ENCODE measurements around the gene AKT1. TPM values are rescaled to one million over a fixed set of nuclear protein-coding genes. Genes with fewer than 3 reads are reported as not detected.

Gene AKT1
- total RNA-seq, 3 donors from 2014 or later, result 91.9 to 119 (median 116) TPM

GRCh38 chr14:104783484-104784217 lies 11.9 kb downstream of the AKT1 start:
- TF ChIP-seq POLR2A (IDR thresholded peaks at IDR 0.05) (no peak), POLR2AphosphoS5 (IDR thresholded peaks at IDR 0.05) (no peak), CTCF (IDR thresholded peaks at IDR 0.05) (no peak)
- no peaks in the 10 kb centered on the region for H3K27me3 ChIP-seq
- intact Hi-C loops (cut with DNase I; ENCODE audit: low total_unique reads), result no loop called here
- no peak overlapping the region for H3K27ac ChIP-seq
- H3K4me3 ChIP-seq, result no peak overlapping the region
- no peaks in the 10 kb centered on the region for H3K9me3 ChIP-seq
- H3K36me3 ChIP-seq, result no peaks in the 10 kb centered on the region
- H3K4me1 ChIP-seq, result peaks cover 21 to 32% of the 10 kb centered on the region in 2 donors
- no peak for DNase-seq (ENCODE audit: low spot score in 2 of 2)

- Histone ChIP-seq H3K4me3 (no peak overlapping the region), H3K27me3 (no peaks in the 10 kb centered on the region), H3K9me3 (no peaks in the 10 kb centered on the region), H3K36me3 (no peaks in the 10 kb centered on the region), H3K27ac (no peak overlapping the region), H3K4me1 (peaks cover 19 to 25% of the 10 kb centered on the region in 2 donors)
- DNase-seq (ENCODE audit: low spot score in 2 of 2), result no peak
- intact Hi-C loops (cut with DNase I; ENCODE audit: low total_unique reads), result no loop called here
- no peak for TF ChIP-seq POLR2AphosphoS5 (IDR thresholded peaks at IDR 0.05)
- no peak for TF ChIP-seq POLR2A (IDR thresholded peaks at IDR 0.05)
- TF ChIP-seq CTCF (IDR thresholded peaks at IDR 0.05), result no peak
Observed at GRCh38 chr14:104782808-104783139, 12.8 kb downstream of the AKT1 start.

- DNase-seq (ENCODE audit: low spot score in 2 of 2), result no peak
- no peak overlapping the region for H3K27ac ChIP-seq
- intact Hi-C loops (cut with DNase I; ENCODE audit: low total_unique reads), result no loop called here
- H3K36me3 ChIP-seq, result no peaks in the 10 kb centered on the region
- no peaks in the 10 kb centered on the region for H3K9me3 ChIP-seq
- no peak for TF ChIP-seq CTCF (IDR thresholded peaks at IDR 0.05)
- TF ChIP-seq POLR2AphosphoS5 (IDR thresholded peaks at IDR 0.05), result no peak
- H3K4me3 ChIP-seq, result no peak overlapping the region
- H3K4me1 ChIP-seq, result peaks cover 14 to 20% of the 10 kb centered on the region in 2 donors
- H3K27me3 ChIP-seq, result no peaks in the 10 kb centered on the region
Observed at GRCh38 chr14:104782086-104782807, 13.3 kb downstream of the AKT1 start.

GRCh38 chr14:104781271-104782077 lies 14.1 kb downstream of the AKT1 start:
- Histone ChIP-seq H3K4me1 (peaks cover 6 to 13% of the 10 kb centered on the region in 2 donors), H3K27me3 (no peaks in the 10 kb centered on the region), H3K36me3 (no peaks in the 10 kb centered on the region), H3K4me3 (no peak overlapping the region), H3K9me3 (no peaks in the 10 kb centered on the region), H3K27ac (no peak overlapping the region)
- TF ChIP-seq POLR2A (IDR thresholded peaks at IDR 0.05) (no peak), CTCF (IDR thresholded peaks at IDR 0.05) (no peak)
- intact Hi-C loops (cut with DNase I; ENCODE audit: low total_unique reads), result no loop called here
- DNase-seq (ENCODE audit: low spot score in 2 of 2), result no peak
